Upper lobe of right lung (tissue), 1 donor: ENCODE results near the gene IQCH. TPM values are rescaled to one million over a fixed set of nuclear protein-coding genes. Genes with fewer than 3 reads are reported as not detected.

Source experiments
- ATAC-seq: fragments of 200-7000 bp; cut with Tn5 transposase; one replicate; pipeline ENCODE4 v1.9.1; 2020; ENCODE audit warnings: mild to moderate bottlenecking, moderate library complexity
- DNase-seq: peaks from one replicate; pipeline ENCODE4 v3.0.0-alpha.2; 2020
- H3K27ac ChIP-seq: fragments of 200-600 bp; one replicate; pipeline ENCODE4 v1.8.0; 2022
- H3K27me3 ChIP-seq: fragments of 200-600 bp; one replicate; pipeline ENCODE4 v1.8.0; 2022; ENCODE audit warnings: mild to moderate bottlenecking
- H3K36me3 ChIP-seq: fragments of 200-600 bp; one replicate; pipeline ENCODE4 v1.8.0; 2022
- H3K4me1 ChIP-seq: fragments of 200-600 bp; one replicate; pipeline ENCODE4 v1.8.0; 2022
- H3K4me3 ChIP-seq: fragments of 200-600 bp; one replicate; pipeline ENCODE4 v1.8.0; 2022; ENCODE audit warnings: mild to moderate bottlenecking
- H3K9me3 ChIP-seq: fragments of 200-600 bp; one replicate; pipeline ENCODE4 v1.8.0; 2022
- CTCF ChIP-seq: fragments of 200-600 bp; IDR thresholded peaks from one replicate; pipeline ENCODE4 v1.8.0; 2022; ENCODE audit warnings: antibody characterized with exemption
- intact Hi-C: fragments of 100-400 bp; cut with DNase I; formaldehyde crosslinking; loops from one replicate; pipeline ENCODE4 v1.11.0; 2022
- total RNA-seq: library from RNA; stranded (reverse); fragmentation: NEBNext Ultra II Directional; extraction: Animal tissue kit (Norgen Biotek cat#: 25700); gene quantifications from one replicate; pipeline ENCODE4 v1.2.1, GENCODE V29; 2021
- donor health status: DM: no; HTN: yes; CAD: no; lungs with severe emphysema.

The IQCH gene
- total RNA-seq, 1 donor from 2014 or later, result 0.93 TPM

DNA sequence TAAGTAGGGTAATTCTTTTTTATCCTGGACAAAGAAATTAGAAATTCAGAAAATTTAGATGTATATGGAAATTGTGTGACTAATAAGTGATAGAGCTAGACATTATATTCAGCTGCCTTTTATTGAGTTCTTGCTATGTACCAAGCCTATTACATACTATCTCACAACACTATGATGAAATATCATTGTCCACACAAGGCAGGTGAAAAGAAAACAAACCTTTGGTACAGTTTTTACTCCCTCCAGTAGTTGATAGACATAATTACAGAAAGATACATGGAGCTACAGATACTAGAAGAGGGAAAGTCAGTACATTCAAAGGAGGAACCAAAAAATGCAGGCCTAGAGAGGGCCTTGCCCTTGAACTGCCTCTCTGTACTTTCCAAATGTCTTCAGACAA lies 4.8 kb downstream of the IQCH start:
- no peaks in the 10 kb centered on the region for H3K36me3 ChIP-seq
- no peak for TF ChIP-seq CTCF
- H3K9me3 ChIP-seq, result no peaks in the 10 kb centered on the region
- no peaks in the 10 kb centered on the region for H3K27me3 ChIP-seq
- DNase-seq (no peak), ATAC-seq (no peak)
- intact Hi-C loops, result no loop called here
- no peaks in the 10 kb centered on the region for H3K4me1 ChIP-seq
- no peak overlapping the region for H3K27ac ChIP-seq
- H3K4me3 ChIP-seq, result no peak overlapping the region

DNA sequence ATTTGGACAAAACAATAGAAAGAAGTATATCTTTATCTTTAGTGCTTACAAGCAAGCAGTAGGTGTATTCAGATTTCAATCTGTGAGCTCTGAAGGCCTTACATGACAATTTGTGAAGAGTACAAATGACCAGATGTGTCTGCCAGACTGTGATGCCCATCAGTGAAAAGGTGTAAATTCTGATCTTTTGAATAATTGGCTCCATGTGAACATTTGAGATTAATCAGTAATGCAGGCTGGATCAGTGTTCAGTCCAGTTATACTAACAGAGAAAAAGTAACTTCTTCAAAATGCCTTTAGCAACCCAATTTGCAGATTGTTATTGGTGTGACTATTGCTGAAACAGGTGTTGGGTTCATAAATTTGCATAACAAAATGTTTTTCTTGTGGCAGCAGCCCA lies 5.2 kb downstream of the IQCH start:
- Histone ChIP-seq H3K36me3 (no peaks in the 10 kb centered on the region), H3K27me3 (no peaks in the 10 kb centered on the region), H3K4me1 (no peaks in the 10 kb centered on the region), H3K27ac (no peak overlapping the region), H3K4me3 (no peak overlapping the region), H3K9me3 (no peaks in the 10 kb centered on the region)
- DNase-seq (no peak), ATAC-seq (no peak)
- intact Hi-C loops, result no loop called here
- TF ChIP-seq CTCF, result no peak

DNA sequence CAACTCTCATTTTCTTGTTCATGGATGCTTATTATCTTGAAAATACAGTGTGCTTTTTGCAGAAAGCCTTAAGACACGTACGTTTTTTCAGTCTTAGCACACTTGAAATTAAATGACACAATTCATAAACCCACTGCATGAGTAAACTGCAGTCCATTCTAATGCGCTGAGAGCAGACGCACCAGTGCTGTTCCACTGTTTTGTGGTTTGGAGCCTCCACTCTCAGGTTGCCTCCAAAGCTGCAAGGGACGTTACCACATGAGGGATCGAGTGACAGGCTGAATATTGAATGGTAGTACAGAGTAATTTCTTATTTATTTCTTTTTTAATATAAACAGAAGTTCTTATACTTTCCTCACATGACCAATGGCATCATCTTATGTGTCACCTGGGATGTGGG lies 12.3 kb downstream of the IQCH start:
- TF ChIP-seq CTCF, result no peak
- H3K27me3 ChIP-seq, result no peaks in the 10 kb centered on the region
- no peak overlapping the region for H3K4me3 ChIP-seq
- no peaks in the 10 kb centered on the region for H3K4me1 ChIP-seq
- H3K9me3 ChIP-seq, result no peaks in the 10 kb centered on the region
- no peaks in the 10 kb centered on the region for H3K36me3 ChIP-seq
- DNase-seq (no peak), ATAC-seq (no peak)
- no peak overlapping the region for H3K27ac ChIP-seq
- intact Hi-C loops, result no loop called here

DNA sequence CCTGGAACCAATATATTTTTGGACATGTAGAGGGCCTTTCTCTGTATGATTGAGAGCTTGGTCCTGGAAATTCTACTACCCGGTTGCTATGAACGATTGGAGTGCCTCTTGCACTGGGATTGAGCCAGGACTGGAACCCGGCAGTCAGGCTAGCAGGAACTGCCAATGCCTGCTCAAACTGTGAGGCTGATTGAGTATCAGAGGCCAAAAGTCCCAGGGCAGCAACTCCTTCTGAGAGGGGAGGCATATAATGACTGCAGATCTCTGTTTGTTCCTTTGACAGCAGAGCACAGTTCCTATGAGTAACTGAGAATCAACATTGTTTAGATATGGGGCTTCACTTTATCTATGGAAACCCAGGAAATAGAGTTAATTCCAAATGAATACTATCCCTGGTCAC lies 12.9 kb downstream of the IQCH start:
- Histone ChIP-seq H3K27me3 (no peaks in the 10 kb centered on the region), H3K36me3 (no peaks in the 10 kb centered on the region), H3K4me1 (no peaks in the 10 kb centered on the region), H3K9me3 (no peaks in the 10 kb centered on the region), H3K4me3 (no peak overlapping the region), H3K27ac (no peak overlapping the region)
- intact Hi-C loops, result no loop called here
- ATAC-seq (no peak), DNase-seq (no peak)
- TF ChIP-seq CTCF, result no peak

GRCh38 chr15:67267951-67268941 lies 13.7 kb downstream of the IQCH start:
- Histone ChIP-seq H3K27ac (no peak overlapping the region), H3K9me3 (no peaks in the 10 kb centered on the region), H3K4me1 (no peaks in the 10 kb centered on the region), H3K36me3 (no peaks in the 10 kb centered on the region), H3K4me3 (no peak overlapping the region), H3K27me3 (no peaks in the 10 kb centered on the region)
- DNase-seq (no peak), ATAC-seq (no peak)
- intact Hi-C loops, result no loop called here
- TF ChIP-seq CTCF, result no peak
